Measurements from ENCODE around the gene SIN3A.

GRCh38 chr15:75380773-75381172 is 70.7 kb downstream of the SIN3A start:
- no peak for TF ChIP-seq POLR2AphosphoS5 (IDR thresholded peaks at IDR 0.05; ENCODE audit: low read depth, low read length)
- TF ChIP-seq POLR2A (IDR thresholded peaks at IDR 0.05; ENCODE audit: low read depth, low read length): no peak
- no peak for TF ChIP-seq TAF1 (IDR thresholded peaks at IDR 0.05; ENCODE audit: borderline replicate concordance, low read depth, low read length)
